Endothelial cell of umbilical vein (primary cell): ENCODE results near the gene MAMSTR. TPM values are rescaled to one million over a fixed set of nuclear protein-coding genes. Genes with fewer than 3 reads are reported as not detected.
"Not testable (repeated sequence)": the region's sequence is repeated elsewhere in the genome, so short reads cannot be mapped to it uniquely, and the experiment has no call there.

ENCODE experiments used
- BruUV-seq: library from RNA; stranded (reverse); fragments of 400-500 nt; replicated peaks from 2 replicates; lab custom pipeline; 2021; lab: Mats Ljungman, UMichigan
- CTCF ChIA-PET: fragments of 300-600, 350-600 bp; sonication (Branson Sonifier 250); formaldehyde crosslinking; loops from one replicate; lab custom pipeline; 2021; ENCODE audit warnings: antibody characterized with exemption, inconsistent platforms; lab: Charles Lee
- POLR2A ChIA-PET: fragments of 300-600, 350-600 bp; sonication (Branson Sonifier 250); formaldehyde crosslinking; loops from one replicate; lab custom pipeline; 2021; ENCODE audit warnings: antibody characterized with exemption, inconsistent platforms; lab: Charles Lee
- DNase-seq: peaks from one replicate; pipeline ENCODE4 v3.0.0-alpha.2; 2011; ENCODE audit warnings: low read depth, low spot score
- FAIRE-seq: peaks from 2 replicates; lab custom pipeline; 2011; peaks lifted over from hg19 to GRCh38; lab: Jason Lieb, UNC
- H2AFZ ChIP-seq: 2 replicates; pipeline ENCODE4 v1.6.0; 2012; ENCODE audit warnings: low read depth, low read length, control low read depth, inconsistent platforms
- H3K27ac ChIP-seq: 2 replicates; pipeline ENCODE4 v1.5.1; 2011; ENCODE audit warnings: low read depth, mild to moderate bottlenecking, control low read depth, low read length, moderate library complexity; ENCODE audit not compliant: insufficient read depth
- H3K27me3 ChIP-seq, 2 experiments: 2 replicates each; pipeline versions ENCODE4 v1.6.0 to v1.6.1; 2011; ENCODE audit warnings: low read length in 2 of 2, mixed read lengths in 1 of 2; ENCODE audit not compliant: control insufficient read depth in 2 of 2, insufficient read depth in 2 of 2
- H3K36me3 ChIP-seq, 2 experiments: 2 replicates in 1 of 2; 3 replicates in 1 of 2; pipeline ENCODE4 v1.5.1; 2011; ENCODE audit warnings: low read length in 2 of 2, mild to moderate bottlenecking in 1 of 2, moderate library complexity in 1 of 2; ENCODE audit not compliant: control insufficient read depth in 2 of 2, insufficient read depth in 2 of 2; ENCODE audit errors: extremely low read depth in 1 of 2
- H3K4me1 ChIP-seq: 3 replicates; pipeline ENCODE4 v1.5.1; 2011; ENCODE audit warnings: mild to moderate bottlenecking, low read length; ENCODE audit not compliant: control insufficient read depth, insufficient read depth; ENCODE audit errors: extremely low read depth
- H3K4me2 ChIP-seq: 2 replicates; pipeline ENCODE4 v1.6.1; 2011; ENCODE audit warnings: low read length, control low read depth, mixed read lengths; ENCODE audit not compliant: insufficient read depth
- H3K4me3 ChIP-seq, 3 experiments: fragments of 200-600 bp in 1 of 3; sonication (generic), shearing (Covaris generic) in 1 of 3; replicated peaks in 1 of 3; 2 replicates each; pipeline ENCODE4 v1.5.1; 2011 to 2016; ENCODE audit warnings: control low read depth in 3 of 3, low read length in 3 of 3, mild to moderate bottlenecking in 2 of 3, inconsistent platforms in 1 of 3, low read depth in 1 of 3, moderate library complexity in 1 of 3; ENCODE audit not compliant: insufficient read depth in 1 of 3
- H3K79me2 ChIP-seq: 2 replicates; pipeline ENCODE4 v1.6.0; 2012; ENCODE audit warnings: low read length, inconsistent platforms; ENCODE audit not compliant: control insufficient read depth, insufficient read depth
- H3K9ac ChIP-seq: replicated peaks from 2 replicates; pipeline ENCODE3; 2011; ENCODE audit warnings: low read length, control low read depth; ENCODE audit not compliant: insufficient read depth; ENCODE audit errors: extremely low read depth
- H3K9me1 ChIP-seq: replicated peaks from 3 replicates; pipeline ENCODE4 v1.6.0; 2011; ENCODE audit warnings: mild to moderate bottlenecking, low read length; ENCODE audit not compliant: control insufficient read depth, insufficient read depth; ENCODE audit errors: extremely low read depth
- H3K9me3 ChIP-seq: replicated peaks from 2 replicates; pipeline ENCODE4 v1.5.1; 2012; ENCODE audit warnings: low read length, inconsistent platforms; ENCODE audit not compliant: control insufficient read depth, insufficient read depth
- H4K20me1 ChIP-seq: replicated peaks from 2 replicates; pipeline ENCODE3; 2011; ENCODE audit warnings: mild to moderate bottlenecking, low read length; ENCODE audit not compliant: control insufficient read depth, insufficient read depth; ENCODE audit errors: extremely low read depth
- CTCF ChIP-seq, 2 donors: IDR thresholded peaks; 1 replicate in 1 of 2; 2 replicates in 1 of 2; pipeline ENCODE4 v1.5.1; 2011; ENCODE audit warnings: low read length in 2 of 2, mild to moderate bottlenecking in 2 of 2, moderate library complexity in 2 of 2, control low read depth in 1 of 2, inconsistent platforms in 1 of 2, low read depth in 1 of 2; ENCODE audit not compliant: insufficient read depth in 1 of 2; ENCODE audit errors: extremely low read depth in 1 of 2
- JUN ChIP-seq: IDR thresholded peaks from 2 replicates; pipeline ENCODE4 v1.6.1; 2011; ENCODE audit warnings: borderline replicate concordance, low read depth; ENCODE audit not compliant: insufficient read length, insufficient read depth
- POLR2A ChIP-seq: IDR thresholded peaks from 2 replicates; pipeline ENCODE4 v1.6.1; 2012; ENCODE audit warnings: low read depth, mild to moderate bottlenecking, control low read depth, low read length
- POLR2AphosphoS5 ChIP-seq: IDR thresholded peaks from 2 replicates; pipeline ENCODE4 v1.6.1; 2012; ENCODE audit warnings: low read depth, mild to moderate bottlenecking, control low read depth, low read length, moderate library complexity; ENCODE audit not compliant: insufficient read depth
- dilution Hi-C: fragments of 300-500 bp; cut with MboI; formaldehyde crosslinking; loops from one replicate; pipeline ENCODE4 v1.15.0; 2019; ENCODE audit warnings: low sequenced_read_pairs; ENCODE audit not compliant: extremely low pct_ligation_motif_present
- intact Hi-C: fragments of 100-400 bp; cut with micrococcal nuclease; formaldehyde crosslinking; loops from one replicate; pipeline ENCODE4 v1.10.0; 2022
- polyA plus RNA-seq, 4 experiments: library from polyadenylated mRNA; depleted of rRNA in 3 of 4; stranded (reverse) in 3 of 4; unstranded in 1 of 4; fragments of >200 nt; gene quantifications; 2 replicates each; pipeline versions ENCODE4 v1.2.1 to v1.2.3, GENCODE V29; 2011 to 2012; ENCODE audit warnings: missing spikeins in 1 of 4
- total RNA-seq: library from RNA; stranded (reverse); gene quantifications from 2 replicates; pipeline ENCODE4 v1.2.3, GENCODE V29; 2021
- TF ChIP-seq, protein P1 (sequence below): IDR thresholded peaks from 2 replicates; pipeline ENCODE4 v1.6.1; 2011; ENCODE audit not compliant: insufficient read depth, insufficient read length

Gene MAMSTR
- total and polyA plus RNA-seq, 2 donors (not counting 3 experiments of a cell fraction or from before 2014, with no cell fraction given): 0.57 to 0.84 TPM

GRCh38 chr19:48681127-48681470 is 38.4 kb downstream of the MAMSTR start:
- no TSS peak for BruUV-seq
- no peak overlapping the region for H2AFZ ChIP-seq
- H3K9ac ChIP-seq: no peak overlapping the region
- dilution Hi-C loops: no loop called here
- H3K4me3 ChIP-seq: no peak overlapping the region
- no peaks in the 10 kb centered on the region for H3K36me3 ChIP-seq
- no peak overlapping the region for H3K27ac ChIP-seq
- H3K4me2 ChIP-seq: no peak overlapping the region
- no peaks in the 10 kb centered on the region for H3K9me1 ChIP-seq
- H3K79me2 ChIP-seq: no peaks in the 10 kb centered on the region
- ChIA-PET POLR2A (no interaction called here), CTCF (no interaction called here)
- DNase-seq (no peak), FAIRE-seq (no peak)
- TF ChIP-seq, protein P1, sequence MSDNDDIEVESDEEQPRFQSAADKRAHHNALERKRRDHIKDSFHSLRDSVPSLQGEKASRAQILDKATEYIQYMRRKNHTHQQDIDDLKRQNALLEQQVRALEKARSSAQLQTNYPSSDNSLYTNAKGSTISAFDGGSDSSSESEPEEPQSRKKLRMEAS: no peak
- no peaks in the 10 kb centered on the region for H3K4me1 ChIP-seq
- H3K9me3 ChIP-seq: no peaks in the 10 kb centered on the region
- intact Hi-C loops: no loop called here
- H4K20me1 ChIP-seq: no peaks in the 10 kb centered on the region
- no peaks in the 10 kb centered on the region for H3K27me3 ChIP-seq

- Histone ChIP-seq H3K4me1 (no peaks in the 10 kb centered on the region), H3K27me3 (no peaks in the 10 kb centered on the region), H3K79me2 (no peaks in the 10 kb centered on the region), H3K4me3 (no peak overlapping the region), H3K9me1 (no peaks in the 10 kb centered on the region), H3K9me3 (no peaks in the 10 kb centered on the region), H3K9ac (no peak overlapping the region), H2AFZ (no peak overlapping the region), H4K20me1 (no peaks in the 10 kb centered on the region), H3K36me3 (no peaks in the 10 kb centered on the region), H3K27ac (no peak overlapping the region), H3K4me2 (no peak overlapping the region)
- CTCF ChIA-PET: no interaction called here
- no peak for FAIRE-seq
- dilution Hi-C loops: no loop called here
- BruUV-seq: no TSS peak
- DNase-seq: no peak
- intact Hi-C loops: no loop called here
- POLR2A ChIA-PET: no interaction called here
- TF ChIP-seq CTCF (IDR thresholded peaks at IDR 0.05; ENCODE audit: extremely low read depth in 1 of 2, insufficient read depth in 1 of 2, low read depth in 1 of 2, low read length in 2 of 2) (no peak), POLR2AphosphoS5 (no peak), POLR2A (no peak), JUN (no peak)
Measured at GRCh38 chr19:48680436-48681126, 38.9 kb downstream of the MAMSTR start.

DNA sequence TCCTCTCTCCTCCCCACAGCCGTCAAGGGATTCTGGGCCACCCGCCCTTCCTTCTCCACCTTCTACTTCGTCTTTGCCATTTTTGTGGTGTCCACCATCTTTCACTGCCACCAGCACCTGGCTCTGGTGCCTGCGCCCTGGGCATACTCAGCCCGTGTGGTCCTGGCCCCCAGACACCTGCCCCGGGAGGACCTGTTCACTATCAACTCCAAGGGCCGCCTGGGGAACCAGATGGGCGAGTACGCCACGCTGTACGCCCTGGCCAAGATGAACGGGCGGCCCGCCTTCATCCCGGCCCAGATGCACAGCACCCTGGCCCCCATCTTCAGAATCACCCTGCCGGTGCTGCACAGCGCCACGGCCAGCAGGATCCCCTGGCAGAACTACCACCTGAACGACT is 39.5 kb downstream of the MAMSTR start:
- intact Hi-C loops, H3K4me1 ChIP-seq, H3K9me1 ChIP-seq, H3K27ac ChIP-seq, BruUV-seq, POLR2A ChIA-PET, H3K9ac ChIP-seq, H3K4me2 ChIP-seq, H3K9me3 ChIP-seq, dilution Hi-C loops, FAIRE-seq, H2AFZ ChIP-seq, H3K4me3 ChIP-seq, CTCF ChIA-PET, DNase-seq, H3K79me2 ChIP-seq, H3K36me3 ChIP-seq, H4K20me1 ChIP-seq, H3K27me3 ChIP-seq: not testable (repeated sequence)
